Mucosa of descending colon (tissue), 3 donors: ENCODE data around the gene DRC7. TPM values are rescaled to one million over a fixed set of nuclear protein-coding genes. Genes with fewer than 3 reads are reported as not detected.

ENCODE experiments used
- ATAC-seq: fragments of 200-7000 bp; cut with Tn5 transposase; one replicate; pipeline ENCODE4 v1.9.1; 2020; ENCODE audit warnings: mild to moderate bottlenecking, moderate library complexity
- DNase-seq, 3 donors: peaks; one replicate each; pipeline ENCODE4 v3.0.0-alpha.2; 2020
- H3K36me3 ChIP-seq: fragments of 200-600 bp; one replicate; pipeline ENCODE4 v1.8.0; 2021; ENCODE audit warnings: low read depth, mild to moderate bottlenecking
- H3K4me1 ChIP-seq: fragments of 200-600 bp; one replicate; pipeline ENCODE4 v1.8.0; 2021; ENCODE audit warnings: low read depth, mild to moderate bottlenecking
- H3K4me3 ChIP-seq: fragments of 200-600 bp; one replicate; pipeline ENCODE4 v1.8.0; 2021; ENCODE audit warnings: mild to moderate bottlenecking
- H3K9me3 ChIP-seq: fragments of 200-600 bp; one replicate; pipeline ENCODE4 v1.8.0; 2021; ENCODE audit warnings: mild to moderate bottlenecking
- CTCF ChIP-seq: fragments of 200-600 bp; IDR thresholded peaks from one replicate; pipeline ENCODE4 v1.8.0; 2022; ENCODE audit warnings: antibody characterized with exemption, mild to moderate bottlenecking
- intact Hi-C, 2 donors: fragments of 100-400 bp; cut with DNase I in 1 of 2; cut with micrococcal nuclease in 1 of 2; formaldehyde crosslinking; loops; one replicate each; pipeline versions ENCODE4 v1.11.0 to v1.11.1; 2022; cut with DNase I, micrococcal nuclease
- total RNA-seq, 3 donors: library from RNA; stranded (reverse); fragmentation: NEBNext Ultra II Directional in 2 of 3; extraction: Animal tissue kit (Norgen Biotek cat#: 25700) in 2 of 3; gene quantifications; one replicate each; pipeline versions ENCODE4 v1.2.1 to v1.2.4, GENCODE V29; 2021 to 2023
- donor health status: DM: no; HTN: no; CAD: no; lungs with moderate emphysema.
- donor health status: DM: no; HTN: no; CAD: no.
- donor health status: DM: no; HTN: yes; CAD: no.

Gene DRC7
- total RNA-seq, 3 donors from 2014 or later: not detected

GRCh38 chr16:57703416-57704010, 8.9 kb downstream of the DRC7 start:
- Histone ChIP-seq H3K4me1 (no peaks in the 10 kb centered on the region), H3K9me3 (no peaks in the 10 kb centered on the region), H3K36me3 (no peaks in the 10 kb centered on the region), H3K4me3 (no peak overlapping the region)
- DNase-seq (no peak), ATAC-seq (no peak)
- TF ChIP-seq CTCF: no peak
- intact Hi-C loops: no loop called here

- DNase-seq (no peak), ATAC-seq (peak; percentile 24)
- no peak overlapping the region for H3K4me3 ChIP-seq
- no peaks in the 10 kb centered on the region for H3K36me3 ChIP-seq
- intact Hi-C loops: no loop called here
- no peaks in the 10 kb centered on the region for H3K9me3 ChIP-seq
- H3K4me1 ChIP-seq: no peaks in the 10 kb centered on the region
- TF ChIP-seq CTCF: no peak
Measured at GRCh38 chr16:57704011-57704904, 9.7 kb downstream of the DRC7 start.

- no peaks in the 10 kb centered on the region for H3K36me3 ChIP-seq
- no peak for ATAC-seq
- no peaks in the 10 kb centered on the region for H3K9me3 ChIP-seq
- TF ChIP-seq CTCF: no peak
- no peak overlapping the region for H3K4me3 ChIP-seq
- intact Hi-C loops: no loop called here
- DNase-seq: no peak
- H3K4me1 ChIP-seq: no peaks in the 10 kb centered on the region
Measured at GRCh38 chr16:57704905-57705852, 10.6 kb downstream of the DRC7 start.

GRCh38 chr16:57706717-57707116, 12.1 kb downstream of the DRC7 start:
- Histone ChIP-seq H3K4me1 (no peaks in the 10 kb centered on the region), H3K9me3 (no peaks in the 10 kb centered on the region), H3K36me3 (no peaks in the 10 kb centered on the region), H3K4me3 (no peak overlapping the region)
- TF ChIP-seq CTCF: no peak
- DNase-seq (no peak), ATAC-seq (no peak)
- intact Hi-C loops: no loop called here

- no peak for DNase-seq
- ATAC-seq: no peak
- no peaks in the 10 kb centered on the region for H3K4me1 ChIP-seq
- no peak for TF ChIP-seq CTCF
- intact Hi-C loops: no loop called here
- no peaks in the 10 kb centered on the region for H3K9me3 ChIP-seq
- no peaks in the 10 kb centered on the region for H3K36me3 ChIP-seq
- no peak overlapping the region for H3K4me3 ChIP-seq
Measured at GRCh38 chr16:57707331-57707730, 12.7 kb downstream of the DRC7 start.
